Activated CD4-positive, alpha-beta T cell treated with anti-CD3 and anti-CD28 coated beads for 4 hours (primary cell): ENCODE measurements around the gene PFKFB1.

Experiments
- DNase-seq, 2 donors: peaks; one replicate each; pipeline ENCODE4 v3.0.0-alpha.2; 2020

The PFKFB1 gene

DNA sequence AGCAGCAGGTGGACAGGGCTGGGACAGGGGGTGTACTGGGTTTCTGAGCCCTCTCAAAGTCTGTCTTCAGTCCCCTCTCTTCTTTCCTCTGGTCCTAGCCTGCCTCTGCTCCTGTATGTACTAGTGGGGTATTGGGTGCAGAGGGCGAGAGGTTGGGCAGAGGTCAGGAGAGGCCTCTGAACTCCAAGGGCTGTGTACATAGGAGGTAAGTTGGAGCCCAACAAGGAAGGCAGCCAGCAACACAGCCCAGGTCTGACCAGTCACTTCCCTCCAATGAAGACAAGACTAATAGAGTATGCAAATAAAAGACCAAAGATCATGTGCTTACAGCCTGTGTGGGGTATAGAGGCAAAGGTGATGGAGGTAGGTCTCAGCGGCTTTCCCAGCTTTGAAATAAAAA lies at the start of gene PFKFB1:
Gene PFKFB1, minus strand, starts transcription at position 90 of the 400 bp plus-strand sequence. CDS start 181 bp downstream, outside the sequence.
- no peak for DNase-seq

DNA sequence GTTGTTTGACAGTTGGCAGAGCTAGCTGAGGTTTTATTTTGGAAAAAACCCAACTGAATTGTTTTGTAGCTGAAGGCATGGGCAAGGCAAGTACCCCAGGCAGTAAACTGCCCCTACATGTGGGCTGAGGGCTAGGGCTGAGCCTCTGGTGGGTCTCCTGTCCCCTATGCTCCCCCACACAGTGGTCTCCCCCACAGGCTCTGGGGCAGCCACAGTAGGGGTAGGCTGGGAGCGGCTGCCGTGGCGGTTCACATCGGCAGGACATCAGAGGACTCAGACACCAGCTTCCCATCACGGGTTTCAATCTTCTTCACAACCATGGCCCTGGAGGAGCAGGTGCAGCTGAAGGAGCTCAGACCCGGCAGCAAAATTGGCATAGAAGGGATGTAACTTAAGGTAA lies 47.5 kb upstream of the PFKFB1 start:
- DNase-seq, result no peak

GRCh38 chrX:55039471-55039870 lies 45.5 kb upstream of the PFKFB1 start:
- DNase-seq, result no peak

DNA sequence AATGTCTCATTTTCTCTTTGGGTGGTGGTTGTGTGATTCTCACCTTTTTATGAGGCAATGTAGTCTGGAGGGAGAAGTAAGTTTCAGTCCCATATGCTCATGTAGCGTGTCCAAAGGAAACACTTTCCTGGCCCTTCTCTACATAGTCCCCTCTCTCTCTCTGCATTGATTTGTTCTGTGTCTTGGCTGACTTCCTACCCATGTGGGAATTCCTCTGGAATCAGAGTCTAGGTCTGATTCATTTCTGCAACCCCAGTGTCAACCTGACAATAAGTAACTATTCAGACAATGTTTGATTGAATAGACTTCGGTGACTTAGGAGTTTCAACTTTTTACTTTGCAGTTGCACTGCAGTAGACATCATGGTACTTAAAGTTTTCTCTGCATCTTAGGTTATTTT lies 39.4 kb upstream of the PFKFB1 start:
- DNase-seq, result no peak

DNA sequence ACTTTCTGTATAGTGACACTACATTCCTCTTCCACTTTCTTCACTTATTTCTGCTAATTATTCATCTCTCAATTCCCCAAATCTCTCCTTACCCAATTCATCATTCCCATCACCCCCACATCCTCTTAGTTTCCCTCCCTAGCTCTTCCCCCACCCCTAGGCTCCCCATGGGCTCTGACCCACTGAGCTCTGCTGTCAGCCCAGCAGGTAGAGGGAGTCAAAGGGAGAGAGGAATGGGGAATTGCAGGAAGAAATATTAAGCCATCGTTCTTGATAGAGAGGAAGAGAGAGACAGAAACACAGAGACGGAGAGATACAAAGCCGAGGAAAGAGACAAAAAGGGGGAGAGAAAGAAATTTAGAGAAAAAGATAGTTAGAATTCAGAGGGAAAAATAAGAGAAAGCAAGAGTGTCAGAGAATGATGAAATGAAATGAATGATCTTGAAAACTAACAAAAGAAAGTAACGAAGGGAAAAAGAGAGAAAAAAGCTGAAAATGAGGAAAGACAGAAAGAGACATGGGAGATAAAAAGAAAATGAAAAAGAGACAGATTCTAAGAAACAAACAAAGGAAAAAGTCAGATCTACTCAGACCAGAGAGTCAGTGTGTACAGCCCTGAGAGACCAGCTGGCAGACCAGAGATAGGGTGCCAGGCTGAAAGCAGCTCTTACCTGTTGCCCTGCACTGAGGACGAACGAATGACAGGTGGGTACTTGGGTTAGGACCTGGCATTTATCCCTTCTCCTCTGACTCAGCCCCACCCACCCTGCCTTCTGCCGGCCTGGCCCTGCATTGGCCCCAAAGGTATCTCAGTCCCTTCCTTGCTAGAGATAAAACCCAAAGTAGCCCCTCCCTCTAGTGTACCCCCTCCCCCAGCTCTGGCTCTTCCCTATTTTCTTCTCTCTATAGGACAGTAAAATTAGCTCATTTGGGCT lies 36.5 kb upstream of the PFKFB1 start, which contains the start of gene ALAS2:
Gene ALAS2, minus strand, starts transcription at position 707 of the 935 bp plus-strand sequence. CDS start 4,977 bp downstream, outside the sequence.
- no peak for DNase-seq

GRCh38 chrX:55029291-55029690 lies 35.3 kb upstream of the PFKFB1 start:
- no peak for DNase-seq

DNA sequence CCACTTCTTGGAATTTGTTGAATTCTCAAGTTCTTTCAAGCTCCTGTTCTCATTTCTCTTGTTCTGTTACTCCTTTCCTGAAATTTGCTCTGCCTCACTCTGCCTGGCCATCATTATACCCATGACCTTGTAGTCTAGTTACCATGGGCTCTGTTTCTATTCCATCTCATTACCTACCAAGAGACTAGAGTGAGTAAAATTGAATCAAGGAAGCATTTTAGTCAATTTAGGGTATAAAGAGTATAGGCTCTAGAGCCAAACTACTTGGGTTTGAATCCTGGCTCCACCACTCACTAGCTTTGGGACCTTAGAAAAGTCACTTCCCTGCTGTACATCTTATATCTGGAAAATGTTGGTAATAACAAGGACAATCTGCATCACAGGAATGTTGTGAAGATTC lies 34.6 kb upstream of the PFKFB1 start:
- no peak for DNase-seq

- no peak for DNase-seq
Measured at GRCh38 chrX:55028040-55028439, 34.1 kb upstream of the PFKFB1 start.

- no peak for DNase-seq
Measured at GRCh38 chrX:55026840-55027239, 32.9 kb upstream of the PFKFB1 start.

GRCh38 chrX:55026143-55026542 lies 32.2 kb upstream of the PFKFB1 start:
- no peak for DNase-seq

DNA sequence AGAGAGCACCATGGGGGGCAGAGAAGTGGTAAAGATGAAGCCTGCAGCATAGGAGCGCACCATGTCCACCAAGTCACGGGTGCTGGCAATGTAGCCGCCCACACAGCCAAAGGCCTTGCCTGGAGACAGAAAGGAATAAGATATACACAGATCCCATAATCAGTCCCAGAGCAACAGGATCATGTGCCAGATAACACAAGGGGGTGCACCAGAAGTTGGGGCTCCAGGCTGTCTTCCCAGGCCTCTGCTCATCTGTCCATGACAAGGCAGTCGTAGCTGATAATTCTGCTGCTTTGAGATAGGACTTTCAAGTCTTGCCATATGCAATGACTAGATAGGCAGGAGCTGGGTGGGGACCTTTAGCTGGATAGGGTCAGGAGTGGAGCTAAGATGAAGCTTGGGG lies 20.9 kb upstream of the PFKFB1 start:
- DNase-seq, result no peak

DNA sequence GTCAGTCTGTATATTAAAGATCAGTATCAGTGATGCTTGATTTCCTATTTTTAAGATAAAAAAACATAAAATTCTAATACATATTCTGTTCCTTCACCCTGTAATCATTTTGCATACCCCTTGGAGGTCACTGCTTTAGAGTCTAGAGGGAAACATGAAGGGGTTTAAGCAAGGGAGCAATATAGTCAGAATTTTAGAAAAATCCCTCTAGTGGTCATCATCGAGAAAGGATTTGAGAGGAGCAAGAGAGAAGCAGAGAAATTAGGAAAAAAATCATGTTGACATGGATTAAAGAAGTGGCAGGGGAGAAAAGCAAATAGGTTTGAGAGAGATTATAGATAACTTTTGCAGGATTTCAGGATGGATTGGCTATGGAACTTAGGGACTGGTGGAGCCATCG lies 17.3 kb upstream of the PFKFB1 start:
- no peak for DNase-seq

DNA sequence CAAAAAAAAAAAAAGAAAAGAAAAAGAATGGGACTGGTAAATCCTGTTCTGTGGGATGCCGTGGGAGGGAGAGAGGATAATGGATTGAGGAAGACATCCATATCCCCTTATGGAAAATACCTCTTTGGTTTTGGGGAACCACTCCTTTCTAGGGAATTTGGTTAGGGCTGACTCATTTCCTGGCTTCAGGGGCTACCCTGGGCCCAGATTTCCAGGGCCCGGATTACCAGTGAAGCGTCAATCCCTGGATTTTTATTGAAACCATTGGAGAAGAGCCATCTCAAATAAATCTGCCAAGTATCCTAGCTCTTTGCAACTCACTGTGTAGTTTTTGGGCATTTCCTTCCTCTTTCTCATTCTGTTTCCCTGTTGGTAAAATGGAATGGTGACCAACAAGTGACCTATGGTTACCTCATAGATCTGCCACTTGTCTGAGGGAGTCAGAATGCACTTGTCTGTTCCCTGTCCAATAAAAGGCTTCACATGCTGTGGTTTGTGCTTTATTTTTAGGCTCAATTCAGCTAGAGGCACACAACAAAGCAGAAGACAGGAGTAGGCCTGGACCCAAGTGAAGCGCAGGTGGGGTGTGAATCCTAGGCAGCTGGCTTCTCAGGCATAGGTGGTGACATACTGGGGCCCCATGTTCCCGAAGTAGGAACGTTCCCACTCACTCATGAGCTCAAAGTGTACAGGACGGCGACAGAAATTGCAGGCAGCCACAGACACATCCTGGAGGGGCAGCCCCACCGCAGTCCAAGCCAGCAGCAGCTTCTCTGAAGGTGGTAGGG lies 14.8 kb upstream of the PFKFB1 start:
- no peak for DNase-seq

- no peak for DNase-seq
Measured at GRCh38 chrX:55007656-55008055, 13.7 kb upstream of the PFKFB1 start.

DNA sequence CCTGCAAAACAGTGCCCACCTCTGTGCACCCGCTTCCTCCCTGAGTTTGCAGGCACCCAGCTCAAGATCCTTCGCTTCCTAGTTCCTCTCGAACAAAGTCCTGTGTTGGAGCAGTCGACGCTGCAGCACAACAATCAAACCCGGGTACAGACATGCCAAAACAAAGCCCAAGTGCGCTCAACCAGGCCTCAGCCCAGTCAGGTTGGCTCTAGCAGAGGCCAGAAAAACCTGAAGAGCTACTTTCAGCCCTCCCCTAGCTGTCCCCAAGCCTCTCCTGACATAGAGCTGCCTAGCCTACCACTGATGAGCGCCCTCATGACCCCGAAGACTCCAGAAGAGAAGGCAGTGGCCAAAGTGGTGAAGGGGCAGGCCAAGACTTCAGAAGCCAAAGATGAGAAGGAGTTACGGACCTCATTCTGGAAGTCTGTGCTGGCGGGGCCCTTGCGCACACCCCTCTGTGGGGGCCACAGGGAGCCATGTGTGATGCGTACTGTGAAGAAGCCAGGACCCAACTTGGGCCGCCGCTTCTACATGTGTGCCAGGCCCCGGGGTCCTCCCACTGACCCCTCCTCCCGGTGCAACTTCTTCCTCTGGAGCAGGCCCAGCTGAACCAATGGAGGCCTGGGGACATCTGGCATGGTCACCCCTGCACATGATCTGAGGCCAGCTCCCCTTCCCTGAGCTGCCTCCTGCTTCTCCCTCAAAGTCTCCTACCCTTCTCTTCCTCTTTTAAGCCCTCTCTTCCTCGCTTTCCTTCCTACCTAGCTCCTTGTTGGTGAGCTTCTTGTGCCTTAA lies 13.0 kb upstream of the PFKFB1 start:
- DNase-seq, result no peak

DNA sequence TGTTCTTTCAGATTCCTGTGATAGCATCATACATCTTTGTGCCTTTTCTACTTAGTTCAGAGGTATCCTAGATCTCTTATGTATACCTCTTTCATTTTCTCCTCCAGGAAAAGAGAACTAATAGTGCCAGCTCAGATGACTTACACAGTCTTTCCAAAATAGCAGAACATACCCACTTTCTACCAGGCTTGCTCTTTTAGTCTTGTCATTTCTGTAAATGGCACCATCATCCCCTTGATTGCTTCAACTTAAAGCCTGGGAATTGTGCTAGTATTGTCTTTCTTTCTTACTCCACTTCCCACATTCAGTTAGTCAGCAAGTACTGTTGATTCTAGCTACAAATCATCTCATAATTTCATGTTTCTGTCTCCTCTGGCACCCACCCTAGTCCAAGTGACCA lies 11.3 kb upstream of the PFKFB1 start:
- no peak for DNase-seq

- DNase-seq, result no peak
Measured at GRCh38 chrX:55004231-55004630, 10.2 kb upstream of the PFKFB1 start.

- DNase-seq, result peak; percentile 82 to 83
Measured at GRCh38 chrX:54999717-55000598, 6.0 kb upstream of the PFKFB1 start, which contains the start of gene APEX2. APEX2 (plus strand) TSS chrX:55000363; CDS start chrX:55000423, 60 bp downstream.

GRCh38 chrX:54995621-54996020 lies 1.6 kb upstream of the PFKFB1 start:
- no peak for DNase-seq

- no peak for DNase-seq
Measured at GRCh38 chrX:54994668-54995351, 822 bp upstream of the PFKFB1 start.
